A549 (cell line): ENCODE data around the gene TXNRD1. TPM values are rescaled to one million over a fixed set of nuclear protein-coding genes. Genes with fewer than 3 reads are reported as not detected.

ENCODE experiments used
- BCL3 ChIP-seq: fragments of >200 bp; sonication (Bioruptor Twin); formaldehyde crosslinking; IDR thresholded peaks from 3 replicates; pipeline ENCODE4 v1.6.1; 2016
- BHLHE40 ChIP-seq: IDR thresholded peaks from 2 replicates; pipeline ENCODE4 v1.6.1; 2012; ENCODE audit warnings: low read depth, low read length, inconsistent platforms
- CBX8 ChIP-seq: fragments of 200-600 bp; sonication (generic); IDR thresholded peaks from 2 replicates; pipeline ENCODE4 v1.6.1; 2016
- CTCF ChIP-seq: fragments of >200 bp; sonication (Bioruptor Twin); formaldehyde crosslinking; IDR thresholded peaks from 3 replicates; pipeline ENCODE4 v1.5.1; 2016
- E2F6 ChIP-seq: IDR thresholded peaks from 2 replicates; pipeline ENCODE4 v1.6.1; 2012; ENCODE audit warnings: low read depth, borderline replicate concordance
- EHMT2 ChIP-seq: fragments of 200-600 bp; sonication (generic); IDR thresholded peaks from 2 replicates; pipeline ENCODE4 v1.6.1; 2016; ENCODE audit warnings: antibody characterized with exemption, low read depth, mild to moderate bottlenecking, moderate library complexity
- FOSL2 ChIP-seq, 2 experiments: fragments of 450-650 bp in 1 of 2; fragments of >200 bp in 1 of 2; sonication (Bioruptor Twin) in 1 of 2; formaldehyde crosslinking; IDR thresholded peaks; 2 replicates each; pipeline versions ENCODE4 v1.5.0 to v1.6.1; 2016 to 2020; ENCODE audit warnings: mild to moderate bottlenecking in 1 of 2, moderate library complexity in 1 of 2
- GATA3 ChIP-seq: IDR thresholded peaks from 2 replicates; pipeline ENCODE4 v1.6.1; 2012; ENCODE audit warnings: borderline replicate concordance
- HDAC2 ChIP-seq: fragments of 200-600 bp; sonication (generic); IDR thresholded peaks from 2 replicates; pipeline ENCODE4 v1.6.1; 2016
- HMGXB4 ChIP-seq: fragments of 250-450 bp; sonication (Bioruptor Pico); IDR thresholded peaks from 2 replicates; pipeline ENCODE4 v1.5.0; 2021; ENCODE audit warnings: mild to moderate bottlenecking, moderate library complexity, borderline replicate concordance
- HOXA7 ChIP-seq: fragments of 250-450 bp; sonication (Bioruptor Pico); IDR thresholded peaks from 2 replicates; pipeline ENCODE4 v1.5.0; 2020; ENCODE audit warnings: mild to moderate bottlenecking, moderate library complexity
- HOXB13 ChIP-seq: fragments of 250-450 bp; sonication (Bioruptor Pico); IDR thresholded peaks from 2 replicates; pipeline ENCODE4 v1.5.0; 2020; ENCODE audit warnings: low read depth, mild to moderate bottlenecking, moderate library complexity
- JUNB ChIP-seq: fragments of >200 bp; sonication (Bioruptor Twin); formaldehyde crosslinking; IDR thresholded peaks from 2 replicates; pipeline ENCODE4 v1.6.1; 2016
- MAFK ChIP-seq: fragments of 450-650 bp; IDR thresholded peaks from 2 replicates; pipeline ENCODE4 v1.6.1; 2014; ENCODE audit not compliant: partially characterized antibody
- MAZ ChIP-seq: fragments of 150-350 bp; IDR thresholded peaks from 2 replicates; pipeline ENCODE4 v1.6.1; 2014; ENCODE audit warnings: antibody characterized with exemption, low read depth, low read length, borderline replicate concordance
- MYC ChIP-seq: IDR thresholded peaks from 2 replicates; pipeline ENCODE4 v1.6.1; 2012; ENCODE audit warnings: mild to moderate bottlenecking, inconsistent platforms, low read length, improper control_type of control experiment, borderline replicate concordance
- NR3C1 ChIP-seq: fragments of >200 bp; sonication (Bioruptor Twin); formaldehyde crosslinking; IDR thresholded peaks from 3 replicates; pipeline ENCODE4 v1.6.1; 2017
- POLR2A ChIP-seq: IDR thresholded peaks from 2 replicates; pipeline ENCODE4 v1.6.1; 2012; ENCODE audit warnings: mild to moderate bottlenecking, low read length
- RAD21 ChIP-seq, 2 experiments: fragments of >200 bp in 1 of 2; sonication (Bioruptor Twin) in 1 of 2; formaldehyde crosslinking in 1 of 2; IDR thresholded peaks in 1 of 2; conservative IDR thresholded peaks in 1 of 2; 2 replicates in 1 of 2; 3 replicates in 1 of 2; pipeline ENCODE4 v1.6.1; 2012 to 2018; ENCODE audit warnings: inconsistent platforms in 1 of 2
- RARB ChIP-seq: fragments of 250-450 bp; sonication (Bioruptor Pico); IDR thresholded peaks from 2 replicates; pipeline ENCODE4 v1.8.0; 2021; ENCODE audit warnings: mild to moderate bottlenecking, moderate library complexity
- RNF2 ChIP-seq: fragments of 200-600 bp; sonication (generic); IDR thresholded peaks from 2 replicates; pipeline ENCODE4 v1.6.1; 2016; ENCODE audit warnings: low read depth, mild to moderate bottlenecking, antibody characterized with exemption, moderate library complexity, borderline replicate concordance
- SMC3 ChIP-seq: fragments of >200 bp; sonication (Bioruptor Twin); formaldehyde crosslinking; IDR thresholded peaks from 3 replicates; pipeline ENCODE4 v1.6.1; 2018; ENCODE audit warnings: inconsistent platforms
- SREBF2 ChIP-seq: fragments of 450-650 bp; IDR thresholded peaks from 2 replicates; pipeline ENCODE4 v1.6.1; 2014; ENCODE audit warnings: mild to moderate bottlenecking, moderate library complexity
- TFCP2L1 ChIP-seq: fragments of 250-450 bp; sonication (Bioruptor Pico); IDR thresholded peaks from 2 replicates; pipeline ENCODE4 v1.5.0; 2021; ENCODE audit warnings: mild to moderate bottlenecking
- TP53 ChIP-seq: fragments of 250-450 bp; sonication (Bioruptor Pico); IDR thresholded peaks from 2 replicates; pipeline ENCODE4 v1.5.0; 2021; ENCODE audit warnings: mild to moderate bottlenecking, moderate library complexity
- ZFP36 ChIP-seq: fragments of 450-650 bp; IDR thresholded peaks from 2 replicates; pipeline ENCODE4 v1.6.1; 2014; ENCODE audit warnings: borderline replicate concordance; ENCODE audit not compliant: partially characterized antibody
- ZNF302 ChIP-seq: fragments of 250-450 bp; sonication (Bioruptor Pico); IDR thresholded peaks from 2 replicates; pipeline ENCODE4 v1.9.0; 2021; ENCODE audit warnings: inconsistent platforms, mild to moderate bottlenecking, moderate library complexity
- polyA plus RNA-seq, 4 experiments: library from polyadenylated mRNA; depleted of rRNA in 3 of 4; stranded (reverse); fragments of >200 nt; fragmentation: RNase III in 1 of 4; extraction: RNeasy Plus Mini Kit Qiagen cat#74134 plus additional on column Dnase treatment in 1 of 4; gene quantifications; 2 replicates in 3 of 4; 3 replicates in 1 of 4; pipeline ENCODE4 v1.2.3, GENCODE V29; 2011 to 2017

The TXNRD1 gene
- polyA plus RNA-seq, 2 of the 4 experiments (the other 2 are of a cell fraction) = 899 to 1,230 TPM

GRCh38 chr12:104286516-104287482 is 71.2 kb downstream of the TXNRD1 start (continued):
- TF ChIP-seq E2F6 = no peak
- no peak; the same call in 1 of the 2 replicates for TF ChIP-seq TFCP2L1 (CRISPR knock-in tag)
- 0 out of 2 replicates have a peak, but pooled peaks have one; percentile 31 for TF ChIP-seq TP53 (CRISPR knock-in tag)
- TF ChIP-seq RARB = no peak; the same call in 1 of the 2 replicates
- peak; percentile 88; the same call in 2 of the 3 replicates for TF ChIP-seq BCL3
- TF ChIP-seq MAZ = peak; percentile 41; the same call in 1 of the 2 replicates
- TF ChIP-seq FOSL2 (IDR thresholded peaks at IDR 0.05) = peak; percentile 77
- TF ChIP-seq FOSL2 (CRISPR knock-in tag; IDR thresholded peaks at IDR 0.05) = no peak; the same call in 1 of the 2 replicates
- TF ChIP-seq SREBF2 = no peak
- no peak for TF ChIP-seq RNF2
- TF ChIP-seq JUNB = peak; percentile 81; the same call in 1 of the 2 replicates
- no peak for TF ChIP-seq CBX8
- TF ChIP-seq NR3C1 = no peak
- no peak for TF ChIP-seq HMGXB4
- no peak for TF ChIP-seq ZFP36
- TF ChIP-seq BHLHE40 = peak; percentile 68; the same call in 1 of the 2 replicates
- peak; percentile 32 for TF ChIP-seq ZNF302 (CRISPR knock-in tag)
- no peak for TF ChIP-seq HDAC2
- TF ChIP-seq SMC3 = 0 out of 3 replicates have a peak, but pooled peaks have one; percentile 7
- TF ChIP-seq EHMT2 = no peak
- TF ChIP-seq HOXA7 (CRISPR knock-in tag) = no peak
- TF ChIP-seq RAD21 (conservative IDR thresholded peaks at IDR 0.05 in 1 of 2, IDR thresholded peaks at IDR 0.05 in 1 of 2) = peak; percentile 2 to 8; a peak in 1 of 5 replicates
- no peak for TF ChIP-seq CTCF
- TF ChIP-seq POLR2A = peak; percentile 81
- TF ChIP-seq GATA3 = peak; percentile 92
- TF ChIP-seq HOXB13 (CRISPR knock-in tag) = 0 out of 2 replicates have a peak, but pooled peaks have one; percentile 44
- peak; percentile 54; the same call in 1 of the 2 replicates for TF ChIP-seq MYC
- TF ChIP-seq MAFK = peak; percentile 100
